ENCODE measurements around the gene HDAC7.

DNA sequence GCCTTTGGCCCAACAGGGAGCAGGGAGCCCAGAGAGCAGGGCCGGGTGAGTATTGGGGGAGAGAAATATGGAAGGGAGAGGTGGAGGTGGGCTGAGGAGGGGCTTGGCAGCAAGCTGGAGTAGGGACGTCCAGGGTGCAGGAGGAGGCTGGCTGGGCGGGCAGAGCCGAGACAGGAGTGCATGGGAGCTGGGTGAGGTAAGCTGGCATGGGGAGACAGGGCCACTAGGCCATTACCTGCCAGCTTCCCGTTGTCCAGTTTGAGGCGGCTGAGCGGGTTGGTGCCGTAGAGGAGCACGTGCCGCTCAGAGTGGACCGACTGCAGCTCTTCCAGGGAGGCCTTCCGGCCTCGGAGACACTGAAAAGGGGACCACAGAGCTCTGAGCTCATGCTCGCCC is 28.4 kb downstream of the HDAC7 start:
- TF ChIP-seq, protein P1, sequence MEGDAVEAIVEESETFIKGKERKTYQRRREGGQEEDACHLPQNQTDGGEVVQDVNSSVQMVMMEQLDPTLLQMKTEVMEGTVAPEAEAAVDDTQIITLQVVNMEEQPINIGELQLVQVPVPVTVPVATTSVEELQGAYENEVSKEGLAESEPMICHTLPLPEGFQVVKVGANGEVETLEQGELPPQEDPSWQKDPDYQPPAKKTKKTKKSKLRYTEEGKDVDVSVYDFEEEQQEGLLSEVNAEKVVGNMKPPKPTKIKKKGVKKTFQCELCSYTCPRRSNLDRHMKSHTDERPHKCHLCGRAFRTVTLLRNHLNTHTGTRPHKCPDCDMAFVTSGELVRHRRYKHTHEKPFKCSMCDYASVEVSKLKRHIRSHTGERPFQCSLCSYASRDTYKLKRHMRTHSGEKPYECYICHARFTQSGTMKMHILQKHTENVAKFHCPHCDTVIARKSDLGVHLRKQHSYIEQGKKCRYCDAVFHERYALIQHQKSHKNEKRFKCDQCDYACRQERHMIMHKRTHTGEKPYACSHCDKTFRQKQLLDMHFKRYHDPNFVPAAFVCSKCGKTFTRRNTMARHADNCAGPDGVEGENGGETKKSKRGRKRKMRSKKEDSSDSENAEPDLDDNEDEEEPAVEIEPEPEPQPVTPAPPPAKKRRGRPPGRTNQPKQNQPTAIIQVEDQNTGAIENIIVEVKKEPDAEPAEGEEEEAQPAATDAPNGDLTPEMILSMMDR (IDR thresholded peaks at IDR 0.05): no peak
- no peak for TF ChIP-seq POLR2A (IDR thresholded peaks at IDR 0.05)
- no peak for TF ChIP-seq POLR2AphosphoS5 (IDR thresholded peaks at IDR 0.05)

All from prostate gland (tissue), 2 donors.